Activated T-cell treated with anti-CD3 and anti-CD28 coated beads, Interleukin-2, amount 50 U/mL, for 72 hours (primary cell): ENCODE measurements around the gene DNAJC12. TPM values are rescaled to one million over a fixed set of nuclear protein-coding genes. Genes with fewer than 3 reads are reported as not detected.

Experiments
- ATAC-seq, 2 donors: fragments of 150-1000 bp; cut with Tn5 transposase; replicated peaks in 1 of 2; 2 replicates each; pipeline ENCODE4 v1.10.0; 2021; ENCODE audit warnings: moderate library complexity in 2 of 2, mild to moderate bottlenecking in 1 of 2
- DNase-seq, 2 donors: peaks; one replicate each; pipeline ENCODE4 v3.0.0; 2021 to 2022; ENCODE audit warnings: mixed read lengths in 1 of 2
- H3K27ac Mint-ChIP-seq: one replicate; pipeline ENCODE4 v1.8.0; 2022; ENCODE audit warnings: mild to moderate bottlenecking, moderate library complexity, mixed read lengths
- H3K27me3 Mint-ChIP-seq: one replicate; pipeline ENCODE4 v1.8.0; 2022; ENCODE audit warnings: low read depth, mixed read lengths
- H3K36me3 Mint-ChIP-seq, 2 donors: one replicate each; pipeline ENCODE4 v1.8.0; 2022; ENCODE audit warnings: mixed read lengths in 2 of 2, mild to moderate bottlenecking in 1 of 2; ENCODE audit not compliant: insufficient read depth in 2 of 2
- H3K4me1 Mint-ChIP-seq: one replicate; pipeline ENCODE4 v1.8.0; 2022; ENCODE audit warnings: low read depth, mixed read lengths
- H3K4me3 Mint-ChIP-seq, 2 donors: one replicate each; pipeline ENCODE4 v1.8.0; 2022; ENCODE audit warnings: mild to moderate bottlenecking in 2 of 2, mixed read lengths in 2 of 2, moderate library complexity in 2 of 2
- H3K9me3 Mint-ChIP-seq, 2 donors: one replicate each; pipeline ENCODE4 v1.8.0; 2022; ENCODE audit warnings: mixed read lengths in 2 of 2
- total RNA-seq, 2 donors: library from RNA; stranded (reverse); gene quantifications; one replicate each; pipeline ENCODE4 v1.2.3, GENCODE V29; 2022

DNAJC12 gene
- total RNA-seq, 2 donors from 2014 or later, result 35.6 to 36.4 TPM

- Mint-ChIP-seq H3K4me3 (no peak overlapping the region), H3K27me3 (peaks cover 2% of the 10 kb centered on the region), H3K36me3 (no peaks in the 10 kb centered on the region), H3K9me3 (no peaks in the 10 kb centered on the region), H3K27ac (no peak overlapping the region), H3K4me1 (peaks cover 27% of the 10 kb centered on the region)
- ATAC-seq (no peak), DNase-seq (no peak)
Observed at GRCh38 chr10:67801118-67801517, 36.9 kb downstream of the DNAJC12 start.

GRCh38 chr10:67794909-67795460, 43.0 kb downstream of the DNAJC12 start:
- H3K9me3 Mint-ChIP-seq, result no peaks in the 10 kb centered on the region
- H3K36me3 Mint-ChIP-seq, result no peaks in the 10 kb centered on the region
- H3K27me3 Mint-ChIP-seq, result no peaks in the 10 kb centered on the region
- no peak overlapping the region for H3K27ac Mint-ChIP-seq
- ATAC-seq, result no peak
- H3K4me1 Mint-ChIP-seq, result peaks cover 20% of the 10 kb centered on the region
- no peak for DNase-seq
- H3K4me3 Mint-ChIP-seq, result no peak overlapping the region

GRCh38 chr10:67794256-67794655, 43.7 kb downstream of the DNAJC12 start:
- Mint-ChIP-seq H3K4me1 (peaks cover 20% of the 10 kb centered on the region), H3K27ac (no peak overlapping the region), H3K36me3 (no peaks in the 10 kb centered on the region), H3K4me3 (no peak overlapping the region), H3K27me3 (no peaks in the 10 kb centered on the region), H3K9me3 (no peaks in the 10 kb centered on the region)
- ATAC-seq (no peak), DNase-seq (no peak)

- Mint-ChIP-seq H3K27me3 (no peaks in the 10 kb centered on the region), H3K27ac (no peak overlapping the region), H3K4me3 (no peak overlapping the region), H3K9me3 (no peaks in the 10 kb centered on the region), H3K4me1 (peaks cover 25% of the 10 kb centered on the region), H3K36me3 (no peaks in the 10 kb centered on the region)
- DNase-seq (no peak), ATAC-seq (no peak)
Observed at GRCh38 chr10:67793313-67793712, 44.7 kb downstream of the DNAJC12 start.

GRCh38 chr10:67792653-67793052, 45.3 kb downstream of the DNAJC12 start:
- Mint-ChIP-seq H3K4me1 (peaks cover 28% of the 10 kb centered on the region), H3K36me3 (no peaks in the 10 kb centered on the region), H3K4me3 (no peak overlapping the region), H3K9me3 (no peaks in the 10 kb centered on the region), H3K27ac (no peak overlapping the region), H3K27me3 (no peaks in the 10 kb centered on the region)
- ATAC-seq, result no peak
- no peak for DNase-seq

- no peaks in the 10 kb centered on the region for H3K27me3 Mint-ChIP-seq
- H3K4me1 Mint-ChIP-seq, result peaks cover 28% of the 10 kb centered on the region
- peak overlapping the region; percentile 97 for H3K27ac Mint-ChIP-seq
- peak overlapping the region; percentile 55 to 80 for H3K4me3 Mint-ChIP-seq
- H3K36me3 Mint-ChIP-seq, result no peaks in the 10 kb centered on the region
- no peaks in the 10 kb centered on the region for H3K9me3 Mint-ChIP-seq
- DNase-seq (peak; percentile 48 to 50), ATAC-seq (peak; percentile 82 to 88)
Observed at GRCh38 chr10:67790534-67791408, 47.2 kb downstream of the DNAJC12 start.

- no peak for ATAC-seq
- Mint-ChIP-seq H3K4me1 (peaks cover 36% of the 10 kb centered on the region), H3K4me3 (no peak overlapping the region), H3K27ac (no peak overlapping the region), H3K9me3 (no peaks in the 10 kb centered on the region), H3K27me3 (no peaks in the 10 kb centered on the region), H3K36me3 (no peaks in the 10 kb centered on the region)
- no peak for DNase-seq
Observed at GRCh38 chr10:67789769-67790168, 48.2 kb downstream of the DNAJC12 start.

- no peaks in the 10 kb centered on the region for H3K27me3 Mint-ChIP-seq
- ATAC-seq, result peak; percentile 63 to 65
- peak overlapping the region; percentile 71 for H3K27ac Mint-ChIP-seq
- no peaks in the 10 kb centered on the region for H3K9me3 Mint-ChIP-seq
- peak overlapping the region; percentile 61 to 65 for H3K4me3 Mint-ChIP-seq
- peaks cover 51% of the 10 kb centered on the region for H3K4me1 Mint-ChIP-seq
- no peaks in the 10 kb centered on the region for H3K36me3 Mint-ChIP-seq
- peak; percentile 85 to 89 for DNase-seq
Observed at GRCh38 chr10:67788028-67788886, 49.7 kb downstream of the DNAJC12 start.

GRCh38 chr10:67785098-67785497, 52.9 kb downstream of the DNAJC12 start:
- Mint-ChIP-seq H3K4me3 (peak overlapping the region in 1 of 2 donors; percentile 0), H3K9me3 (no peaks in the 10 kb centered on the region), H3K36me3 (no peaks in the 10 kb centered on the region), H3K4me1 (peaks cover 41% of the 10 kb centered on the region), H3K27me3 (no peaks in the 10 kb centered on the region), H3K27ac (no peak overlapping the region)
- DNase-seq (peak; percentile 40 to 46), ATAC-seq (peak; percentile 76 to 79)

GRCh38 chr10:67784474-67784873, 53.5 kb downstream of the DNAJC12 start:
- no peaks in the 10 kb centered on the region for H3K27me3 Mint-ChIP-seq
- DNase-seq, result no peak
- no peak overlapping the region for H3K27ac Mint-ChIP-seq
- no peaks in the 10 kb centered on the region for H3K9me3 Mint-ChIP-seq
- H3K4me3 Mint-ChIP-seq, result no peak overlapping the region
- H3K4me1 Mint-ChIP-seq, result peaks cover 46% of the 10 kb centered on the region
- no peak for ATAC-seq
- no peaks in the 10 kb centered on the region for H3K36me3 Mint-ChIP-seq

GRCh38 chr10:67783606-67784294, 54.2 kb downstream of the DNAJC12 start:
- H3K27me3 Mint-ChIP-seq, result no peaks in the 10 kb centered on the region
- peak overlapping the region; percentile 16 to 20 for H3K4me3 Mint-ChIP-seq
- ATAC-seq (no peak), DNase-seq (no peak)
- H3K4me1 Mint-ChIP-seq, result peaks cover 46% of the 10 kb centered on the region
- H3K27ac Mint-ChIP-seq, result peak overlapping the region; percentile 44
- no peaks in the 10 kb centered on the region for H3K9me3 Mint-ChIP-seq
- H3K36me3 Mint-ChIP-seq, result no peaks in the 10 kb centered on the region

GRCh38 chr10:67782530-67782929, 55.5 kb downstream of the DNAJC12 start:
- no peaks in the 10 kb centered on the region for H3K27me3 Mint-ChIP-seq
- H3K27ac Mint-ChIP-seq, result no peak overlapping the region
- H3K9me3 Mint-ChIP-seq, result no peaks in the 10 kb centered on the region
- no peak overlapping the region for H3K4me3 Mint-ChIP-seq
- no peak for ATAC-seq
- no peaks in the 10 kb centered on the region for H3K36me3 Mint-ChIP-seq
- H3K4me1 Mint-ChIP-seq, result peaks cover 38% of the 10 kb centered on the region
- DNase-seq, result no peak
